HL-60 (cell line): ENCODE data around the gene CFAP210.

Experiments
- DNase-seq, 2 experiments: peaks; one replicate each; pipeline ENCODE4 v3.0.0-alpha.2; 2010 to 2020; ENCODE audit warnings: low read depth in 1 of 2, low spot score in 1 of 2
- H3K27ac ChIP-seq: fragments of 250-450 bp; sonication (Bioruptor Pico); replicated peaks from 2 replicates; pipeline ENCODE4 v1.5.1; 2020; ENCODE audit warnings: mild to moderate bottlenecking, moderate library complexity
- H3K27me3 ChIP-seq: fragments of 250-450 bp; sonication (Bioruptor Pico); 2 replicates; pipeline ENCODE4 v1.5.1; 2021; ENCODE audit warnings: mild to moderate bottlenecking, moderate library complexity; ENCODE audit not compliant: insufficient read depth, poor library complexity, severe bottlenecking
- H3K4me3 ChIP-seq: replicated peaks from 2 replicates; pipeline ENCODE4 v1.5.1; 2011; ENCODE audit warnings: mild to moderate bottlenecking, control low read depth, low read length; ENCODE audit not compliant: insufficient read depth
- CTCF ChIP-seq: IDR thresholded peaks from one replicate; pipeline ENCODE4 v1.5.1; 2011; ENCODE audit warnings: low read length, control low read depth, inconsistent platforms; ENCODE audit not compliant: insufficient read depth
- GABPA ChIP-seq: IDR thresholded peaks from 2 replicates; pipeline ENCODE4 v1.6.1; 2012; ENCODE audit warnings: low read depth
- POLR2AphosphoS5 ChIP-seq: IDR thresholded peaks from 2 replicates; pipeline ENCODE4 v1.6.1; 2012; ENCODE audit warnings: low read depth
- REST ChIP-seq: IDR thresholded peaks from 2 replicates; pipeline ENCODE4 v1.6.1; 2012; ENCODE audit warnings: low read depth; ENCODE audit not compliant: insufficient replicate concordance
- SPI1 ChIP-seq: IDR thresholded peaks from 2 replicates; pipeline ENCODE4 v1.6.1; 2012; ENCODE audit warnings: low read depth, mild to moderate bottlenecking, borderline replicate concordance

CFAP210 gene

DNA sequence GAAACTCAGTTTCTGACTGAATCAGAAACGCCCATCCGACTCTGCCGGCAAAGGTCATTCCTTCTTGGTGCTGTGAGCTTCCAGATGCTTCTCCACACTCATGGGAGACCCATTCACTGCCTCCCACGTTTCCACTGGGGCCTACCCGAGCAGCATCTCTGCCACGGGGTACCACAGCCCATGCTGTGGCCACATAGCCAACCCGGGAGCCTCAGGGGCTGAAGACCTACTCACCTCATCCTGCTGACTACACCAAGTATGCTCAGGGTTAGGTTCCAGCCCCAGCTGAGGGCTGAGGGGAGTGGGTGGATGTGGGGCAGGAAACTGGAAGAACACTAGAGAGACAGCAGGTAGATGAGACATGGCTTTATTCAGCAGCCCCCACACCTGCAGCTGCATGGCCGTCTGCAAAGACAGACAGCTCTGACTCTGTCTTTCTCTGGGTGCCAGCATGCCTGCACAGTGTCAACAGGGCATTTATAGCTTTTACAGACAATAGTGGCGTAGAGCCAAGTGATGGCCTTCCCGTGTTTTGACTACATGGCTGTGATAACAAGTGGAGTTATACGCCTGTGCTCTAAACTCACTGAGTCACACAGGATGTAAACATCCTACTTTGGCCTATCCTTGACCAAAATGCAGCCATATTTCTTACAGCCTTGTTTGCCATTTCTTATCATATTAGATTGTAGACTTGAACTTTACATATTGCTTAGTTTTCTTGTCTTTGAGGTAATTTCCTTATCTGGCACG, 22.9 kb upstream of the CFAP210 start:
- Histone ChIP-seq H3K27me3 (no peaks in the 10 kb centered on the region), H3K4me3 (no peak overlapping the region), H3K27ac (no peak overlapping the region)
- TF ChIP-seq GABPA (no peak), REST (no peak), CTCF (no peak), POLR2AphosphoS5 (no peak), SPI1 (no peak)
- no peak for DNase-seq

- DNase-seq, result no peak
- H3K27ac ChIP-seq, result no peak overlapping the region
- H3K4me3 ChIP-seq, result no peak overlapping the region
These were observed 22.2 kb upstream of the CFAP210 start for GRCh38 chr2:169716238-169716886.

More at GRCh38 chr2:169716238-169716886, 22.2 kb upstream of the CFAP210 start:
- TF ChIP-seq SPI1, result no peak
- TF ChIP-seq REST, result no peak
- no peak for TF ChIP-seq GABPA
- TF ChIP-seq CTCF, result no peak
- TF ChIP-seq POLR2AphosphoS5, result no peak
- H3K27me3 ChIP-seq, result no peaks in the 10 kb centered on the region
